Caco-2 (cell line): ENCODE data around the gene SCUBE1. TPM values are rescaled to one million over a fixed set of nuclear protein-coding genes. Genes with fewer than 3 reads are reported as not detected.

ENCODE experiments used
- BruUV-seq: library from RNA; stranded (reverse); fragments of 400-500 nt; replicated peaks from 2 replicates; lab custom pipeline; 2021; lab: Mats Ljungman, UMichigan
- CTCF ChIA-PET: fragments of 300-600 bp; sonication (Branson Sonifier 250); formaldehyde crosslinking; loops from one replicate; lab custom pipeline; 2022; ENCODE audit warnings: antibody characterized with exemption; lab: Charles Lee
- POLR2A ChIA-PET: fragments of 300-600 bp; sonication (Branson Sonifier 250); formaldehyde crosslinking; loops from one replicate; lab custom pipeline; 2022; ENCODE audit warnings: antibody characterized with exemption; lab: Charles Lee
- DNase-seq, 2 experiments: peaks; one replicate each; pipeline versions ENCODE4 v3.0.0 to v3.0.0-alpha.2; 2020 to 2022
- H3K27me3 ChIP-seq: replicated peaks from 2 replicates; pipeline ENCODE4 v1.6.0; 2011; ENCODE audit warnings: low read length; ENCODE audit not compliant: control insufficient read depth, insufficient read depth
- H3K36me3 ChIP-seq: 2 replicates; pipeline ENCODE4 v1.5.1; 2011; ENCODE audit warnings: low read length; ENCODE audit not compliant: control insufficient read depth, insufficient read depth
- H3K4me1 ChIP-seq: fragments of 250-450 bp; sonication (Bioruptor Pico); 2 replicates; pipeline ENCODE4 v1.5.1; 2020; ENCODE audit warnings: mild to moderate bottlenecking
- H3K4me3 ChIP-seq: 2 replicates; pipeline ENCODE4 v1.5.1; 2011; ENCODE audit warnings: low read depth, mild to moderate bottlenecking, control low read depth, low read length
- H3K9me3 ChIP-seq: fragments of 250-450 bp; sonication (Bioruptor Pico); 2 replicates; pipeline ENCODE4 v1.5.1; 2020; ENCODE audit warnings: mild to moderate bottlenecking, moderate library complexity
- H3K27ac Mint-ChIP-seq: one replicate; pipeline ENCODE4 v1.8.0; 2022; ENCODE audit warnings: mixed read lengths; ENCODE audit not compliant: unreplicated experiment
- H3K27me3 Mint-ChIP-seq: one replicate; pipeline ENCODE4 v1.8.0; 2022; ENCODE audit warnings: mixed read lengths; ENCODE audit not compliant: insufficient read depth, unreplicated experiment
- H3K36me3 Mint-ChIP-seq: one replicate; pipeline ENCODE4 v1.8.0; 2022; ENCODE audit warnings: mild to moderate bottlenecking, mixed read lengths; ENCODE audit not compliant: insufficient read depth, unreplicated experiment
- H3K4me1 Mint-ChIP-seq: one replicate; pipeline ENCODE4 v1.8.0; 2022; ENCODE audit warnings: low read depth, mixed read lengths; ENCODE audit not compliant: unreplicated experiment
- H3K4me3 Mint-ChIP-seq: one replicate; pipeline ENCODE4 v1.8.0; 2022; ENCODE audit warnings: mild to moderate bottlenecking, moderate library complexity, mixed read lengths; ENCODE audit not compliant: unreplicated experiment
- H3K9me3 Mint-ChIP-seq: one replicate; pipeline ENCODE4 v1.8.0; 2022; ENCODE audit warnings: mixed read lengths; ENCODE audit not compliant: unreplicated experiment
- CTCF ChIP-seq, 2 experiments: fragments of 200-600 bp in 1 of 2; IDR thresholded peaks; 1 replicate in 1 of 2; 2 replicates in 1 of 2; pipeline versions ENCODE4 v1.5.1 to v1.8.0; 2011 to 2022; ENCODE audit warnings: antibody characterized with exemption in 1 of 2, control low read depth in 1 of 2, inconsistent platforms in 1 of 2, low read depth in 1 of 2, low read length in 1 of 2, mild to moderate bottlenecking in 1 of 2, moderate library complexity in 1 of 2; ENCODE audit not compliant: insufficient read depth in 1 of 2, severe bottlenecking in 1 of 2, unreplicated experiment in 1 of 2
- intact Hi-C: fragments of 100-400 bp; cut with micrococcal nuclease; formaldehyde crosslinking; loops from one replicate; pipeline ENCODE4 v1.10.0; 2022; ENCODE audit not compliant: unreplicated experiment
- total RNA-seq: library from RNA; stranded (reverse); gene quantifications from 2 replicates; pipeline ENCODE4 v1.2.3, GENCODE V29; 2022

Gene SCUBE1
- total RNA-seq, 1 experiment from 2014 or later: not detected

- Histone ChIP-seq H3K27me3 (no peaks in the 10 kb centered on the region), H3K9me3 (no peaks in the 10 kb centered on the region), H3K4me3 (no peak overlapping the region), H3K4me1 (no peaks in the 10 kb centered on the region), H3K36me3 (no peaks in the 10 kb centered on the region)
- no peak for TF ChIP-seq CTCF (IDR thresholded peaks at IDR 0.05; ENCODE audit: insufficient read depth in 1 of 2, low read depth in 1 of 2, low read length in 1 of 2, severe bottlenecking in 1 of 2, unreplicated experiment in 1 of 2)
- Mint-ChIP-seq H3K4me1 (no peaks in the 10 kb centered on the region), H3K4me3 (no peak overlapping the region), H3K27me3 (no peaks in the 10 kb centered on the region), H3K27ac (no peak overlapping the region), H3K36me3 (no peaks in the 10 kb centered on the region), H3K9me3 (no peaks in the 10 kb centered on the region)
- BruUV-seq: no TSS peak
- intact Hi-C loops: no loop called here
- POLR2A ChIA-PET: no interaction called here
- no peak for DNase-seq
- CTCF ChIA-PET: no interaction called here
Observed at GRCh38 chr22:43198126-43198525, 145.0 kb downstream of the SCUBE1 start.

DNA sequence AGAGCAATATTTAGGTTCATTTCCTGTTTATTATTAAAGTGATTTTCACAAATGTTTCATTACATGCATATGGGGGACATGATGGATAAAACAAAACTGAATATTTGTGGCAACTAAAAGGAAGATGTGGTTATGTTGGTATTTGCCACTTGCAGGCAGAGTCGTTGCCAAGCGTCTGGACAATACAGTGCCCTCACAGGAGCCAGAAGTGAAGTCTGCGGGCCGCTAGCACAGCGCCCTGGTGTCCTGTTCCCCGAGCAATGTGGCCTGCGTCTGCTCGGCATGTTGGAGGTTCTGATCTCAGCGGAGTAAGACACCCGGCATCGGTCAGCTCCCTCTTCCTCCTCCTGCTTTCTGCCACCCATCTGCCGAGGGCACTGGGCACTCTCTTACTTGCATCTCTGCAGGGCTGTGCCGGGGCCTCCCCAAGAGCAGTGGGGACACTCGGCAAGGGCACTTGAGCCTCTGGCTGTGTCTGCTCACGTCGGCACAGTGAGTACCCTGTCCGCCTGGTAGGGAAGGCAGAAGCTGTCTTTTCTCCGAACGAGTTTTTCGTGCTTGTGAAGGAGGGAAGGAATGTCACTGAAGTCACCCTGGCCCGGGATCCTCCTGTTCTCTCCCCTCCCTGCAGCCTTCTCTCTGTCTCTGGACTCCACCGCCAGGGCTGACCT, 145.8 kb downstream of the SCUBE1 start:
- Mint-ChIP-seq H3K36me3 (no peaks in the 10 kb centered on the region), H3K4me3 (no peak overlapping the region), H3K27ac (no peak overlapping the region), H3K27me3 (no peaks in the 10 kb centered on the region), H3K9me3 (no peaks in the 10 kb centered on the region), H3K4me1 (no peaks in the 10 kb centered on the region)
- no peak for DNase-seq
- no peaks in the 10 kb centered on the region for H3K4me1 ChIP-seq
- intact Hi-C loops: no loop called here
- no peak overlapping the region for H3K4me3 ChIP-seq
- no TSS peak for BruUV-seq
- no peaks in the 10 kb centered on the region for H3K36me3 ChIP-seq
- POLR2A ChIA-PET: no interaction called here
- no peak for TF ChIP-seq CTCF (IDR thresholded peaks at IDR 0.05; ENCODE audit: insufficient read depth in 1 of 2, low read depth in 1 of 2, low read length in 1 of 2, severe bottlenecking in 1 of 2, unreplicated experiment in 1 of 2)
- CTCF ChIA-PET: interaction anchor here (0.7 kb wide), 1 partner anchor 644 kb away, joined by 3 read pairs; no protein-coding TSS in a partner anchor
- H3K27me3 ChIP-seq: no peaks in the 10 kb centered on the region
- H3K9me3 ChIP-seq: no peaks in the 10 kb centered on the region

DNA sequence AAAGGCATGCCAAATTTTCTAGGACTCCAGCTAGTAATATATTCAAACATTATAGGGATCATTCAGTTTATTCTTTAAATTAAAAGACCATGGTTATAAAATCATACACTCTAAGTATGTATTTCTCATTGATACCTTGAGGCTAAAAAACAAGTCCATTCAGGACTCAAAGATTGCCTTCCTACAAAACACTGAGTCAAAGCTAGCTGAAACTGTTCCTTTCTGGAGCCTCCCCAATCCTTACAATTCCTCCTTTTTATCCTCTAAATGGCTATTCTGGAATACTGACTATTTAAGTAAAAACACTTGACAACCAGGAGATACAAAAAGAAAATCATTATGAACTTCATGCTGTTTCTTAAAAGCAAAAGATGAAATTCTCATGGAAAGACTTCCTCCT, 151.3 kb downstream of the SCUBE1 start:
- Histone ChIP-seq H3K4me3 (no peak overlapping the region), H3K36me3 (no peaks in the 10 kb centered on the region), H3K9me3 (no peaks in the 10 kb centered on the region), H3K4me1 (0 out of 2 replicates have a peak, but pooled peaks cover 6% of the 10 kb centered on the region), H3K27me3 (no peaks in the 10 kb centered on the region)
- Mint-ChIP-seq H3K27me3 (no peaks in the 10 kb centered on the region), H3K36me3 (no peaks in the 10 kb centered on the region), H3K27ac (no peak overlapping the region), H3K4me3 (no peak overlapping the region), H3K9me3 (no peaks in the 10 kb centered on the region), H3K4me1 (peaks cover 6% of the 10 kb centered on the region)
- no peak for DNase-seq
- intact Hi-C loops: no loop called here
- ChIA-PET POLR2A (no interaction called here), CTCF (no interaction called here)
- TF ChIP-seq CTCF (IDR thresholded peaks at IDR 0.05; ENCODE audit: insufficient read depth in 1 of 2, low read depth in 1 of 2, low read length in 1 of 2, severe bottlenecking in 1 of 2, unreplicated experiment in 1 of 2): no peak
- no TSS peak for BruUV-seq
